Activated T-helper 17 cell treated with anti-CD3 and anti-CD28 coated beads, Interleukin-2, amount 50 U/mL, for 72 hours (primary cell): ENCODE measurements around the gene GNG7. TPM values are rescaled to one million over a fixed set of nuclear protein-coding genes. Genes with fewer than 3 reads are reported as not detected.

ENCODE experiments used
- ATAC-seq: fragments of 150-1000 bp; cut with Tn5 transposase; replicated peaks from 2 replicates; pipeline ENCODE4 v1.10.0; 2021; ENCODE audit warnings: mild to moderate bottlenecking, moderate library complexity
- H3K27ac Mint-ChIP-seq: one replicate; pipeline ENCODE4 v1.8.0; 2022; ENCODE audit warnings: mixed read lengths
- H3K27me3 Mint-ChIP-seq: one replicate; pipeline ENCODE4 v1.8.0; 2022; ENCODE audit warnings: mixed read lengths
- H3K36me3 Mint-ChIP-seq: one replicate; pipeline ENCODE4 v1.8.0; 2022; ENCODE audit warnings: low read depth, mild to moderate bottlenecking, mixed read lengths
- H3K4me1 Mint-ChIP-seq: one replicate; pipeline ENCODE4 v1.8.0; 2022; ENCODE audit warnings: mixed read lengths
- H3K4me3 Mint-ChIP-seq: one replicate; pipeline ENCODE4 v1.8.0; 2022; ENCODE audit warnings: mild to moderate bottlenecking, mixed read lengths
- H3K9me3 Mint-ChIP-seq: one replicate; pipeline ENCODE4 v1.8.0; 2022; ENCODE audit warnings: mixed read lengths
- total RNA-seq, 2 donors: library from RNA; stranded (reverse); gene quantifications; one replicate each; pipeline ENCODE4 v1.2.3, GENCODE V29; 2022

Gene GNG7
- total RNA-seq, 2 donors from 2014 or later: 0.29 TPM; not detected in 1

DNA sequence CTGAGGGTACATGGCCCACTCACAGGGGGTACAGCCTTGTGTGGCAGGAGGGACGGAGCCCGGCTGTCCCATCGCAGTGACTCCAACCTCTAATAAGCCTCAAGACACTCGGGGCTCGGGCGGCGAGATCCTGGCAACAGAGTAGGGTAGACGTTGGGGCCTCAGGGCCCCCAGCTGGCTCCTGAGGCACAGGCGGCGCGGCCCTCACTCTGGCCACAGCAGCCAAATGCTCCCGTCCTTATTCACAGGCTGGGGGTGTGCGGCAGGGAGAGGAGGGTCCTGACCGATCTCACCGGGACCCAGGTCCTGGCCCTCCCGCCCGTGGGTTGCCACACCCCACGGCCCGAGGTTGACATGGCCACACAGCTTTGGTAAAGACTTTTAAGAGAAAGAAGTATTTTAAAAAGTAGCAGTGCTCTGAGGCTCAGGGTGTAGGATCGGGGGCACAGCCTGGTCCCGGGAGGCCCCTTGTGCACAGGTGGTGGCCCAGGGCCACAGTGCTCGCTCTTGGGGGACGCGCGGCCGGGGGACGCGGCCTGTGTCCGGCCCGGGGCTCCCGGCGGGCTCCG lies 29.7 kb upstream of the GNG7 start:
- Mint-ChIP-seq H3K9me3 (no peaks in the 10 kb centered on the region), H3K4me3 (no peak overlapping the region), H3K27ac (no peak overlapping the region), H3K27me3 (no peaks in the 10 kb centered on the region), H3K36me3 (peaks cover 24% of the 10 kb centered on the region), H3K4me1 (no peaks in the 10 kb centered on the region)
- ATAC-seq: no peak

DNA sequence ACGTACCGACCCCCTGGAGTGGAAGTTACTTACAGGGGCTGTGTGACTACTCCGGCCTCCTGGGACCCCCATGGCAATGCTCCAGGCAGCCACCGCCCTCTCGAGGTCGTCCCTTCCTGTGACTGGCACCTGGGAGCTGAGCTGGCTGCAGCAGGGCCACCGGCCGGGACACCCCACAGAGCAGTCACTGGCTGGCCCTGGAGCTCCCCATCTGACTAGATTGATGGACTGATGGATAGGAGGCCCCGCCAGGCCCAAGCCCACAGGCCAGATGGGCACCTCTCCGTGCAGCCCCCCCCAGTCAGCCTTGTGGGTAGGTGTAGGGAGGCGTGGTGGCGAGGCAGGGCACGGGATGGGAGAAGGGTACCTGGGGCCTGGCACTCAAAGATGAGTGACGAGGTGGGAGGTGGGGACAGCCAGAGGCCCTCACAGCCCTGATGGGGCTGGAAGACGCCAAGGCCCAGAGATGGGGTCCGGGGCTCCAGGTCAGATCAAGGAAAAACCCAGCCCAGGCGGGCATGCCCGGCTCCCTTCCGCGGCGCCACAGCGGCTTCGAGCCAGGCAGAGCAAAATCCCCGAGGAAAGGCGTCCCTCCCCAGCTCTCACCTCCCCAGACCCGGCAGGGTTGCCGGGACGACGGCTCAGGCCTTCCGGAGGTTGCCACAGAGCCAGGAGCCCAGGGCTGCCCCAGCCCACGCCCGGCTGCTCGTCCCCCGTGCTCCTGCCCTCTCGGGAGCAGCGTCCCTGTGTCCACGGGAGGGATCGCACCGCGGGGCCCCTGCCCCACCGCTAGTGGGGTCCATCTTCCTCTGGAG lies 28.9 kb upstream of the GNG7 start:
- peaks cover 15% of the 10 kb centered on the region for H3K36me3 Mint-ChIP-seq
- no peak overlapping the region for H3K4me3 Mint-ChIP-seq
- no peaks in the 10 kb centered on the region for H3K4me1 Mint-ChIP-seq
- no peak for ATAC-seq
- no peak overlapping the region for H3K27ac Mint-ChIP-seq
- no peaks in the 10 kb centered on the region for H3K9me3 Mint-ChIP-seq
- peaks cover under 1% of the 10 kb centered on the region for H3K27me3 Mint-ChIP-seq

DNA sequence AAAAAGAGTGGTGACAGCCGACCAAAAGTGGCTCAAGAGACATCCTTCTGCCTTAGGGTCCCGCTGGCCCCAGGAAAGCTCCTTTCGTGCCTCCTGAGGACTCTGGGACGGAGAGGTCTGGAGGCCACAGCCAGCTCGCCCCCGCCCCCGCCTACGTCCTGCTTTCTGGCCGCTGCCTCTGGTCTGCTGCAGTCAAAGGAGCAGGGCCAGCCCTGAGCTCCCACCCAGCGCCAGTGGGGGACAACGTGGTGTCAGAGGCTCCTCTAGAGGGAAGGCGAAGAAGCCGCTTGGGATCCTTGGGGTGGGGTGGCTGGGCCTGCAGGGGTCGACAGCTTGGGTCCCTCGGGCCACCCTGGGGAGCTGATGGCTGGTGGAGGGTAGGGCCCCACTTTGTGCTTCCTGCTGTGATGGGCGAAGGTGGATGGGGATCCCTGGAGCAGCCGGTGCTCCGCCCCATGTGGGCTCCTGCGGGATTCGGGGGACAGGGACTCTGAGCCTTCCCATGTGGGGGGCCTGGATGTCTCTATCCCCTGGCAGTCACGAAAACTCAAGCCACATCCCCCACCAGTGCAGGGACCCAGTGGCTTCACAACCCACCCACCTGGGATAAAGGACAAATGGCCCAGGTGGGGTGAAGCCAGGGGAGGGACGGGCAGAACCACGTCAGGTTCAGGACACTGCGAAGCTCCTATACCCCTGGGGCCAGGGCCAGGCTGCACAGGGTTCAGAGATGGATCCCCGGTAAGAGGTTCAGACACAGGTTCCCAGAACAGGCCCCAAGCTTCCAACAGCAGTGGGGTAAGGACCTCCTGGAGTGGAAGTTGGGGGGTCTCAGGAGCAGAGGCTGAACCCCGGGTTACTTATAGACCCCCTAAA lies 27.7 kb upstream of the GNG7 start:
- no peak for ATAC-seq
- Mint-ChIP-seq H3K9me3 (no peaks in the 10 kb centered on the region), H3K27me3 (peaks cover 3% of the 10 kb centered on the region), H3K36me3 (peaks cover 7% of the 10 kb centered on the region), H3K4me1 (no peaks in the 10 kb centered on the region), H3K4me3 (no peak overlapping the region), H3K27ac (no peak overlapping the region)

DNA sequence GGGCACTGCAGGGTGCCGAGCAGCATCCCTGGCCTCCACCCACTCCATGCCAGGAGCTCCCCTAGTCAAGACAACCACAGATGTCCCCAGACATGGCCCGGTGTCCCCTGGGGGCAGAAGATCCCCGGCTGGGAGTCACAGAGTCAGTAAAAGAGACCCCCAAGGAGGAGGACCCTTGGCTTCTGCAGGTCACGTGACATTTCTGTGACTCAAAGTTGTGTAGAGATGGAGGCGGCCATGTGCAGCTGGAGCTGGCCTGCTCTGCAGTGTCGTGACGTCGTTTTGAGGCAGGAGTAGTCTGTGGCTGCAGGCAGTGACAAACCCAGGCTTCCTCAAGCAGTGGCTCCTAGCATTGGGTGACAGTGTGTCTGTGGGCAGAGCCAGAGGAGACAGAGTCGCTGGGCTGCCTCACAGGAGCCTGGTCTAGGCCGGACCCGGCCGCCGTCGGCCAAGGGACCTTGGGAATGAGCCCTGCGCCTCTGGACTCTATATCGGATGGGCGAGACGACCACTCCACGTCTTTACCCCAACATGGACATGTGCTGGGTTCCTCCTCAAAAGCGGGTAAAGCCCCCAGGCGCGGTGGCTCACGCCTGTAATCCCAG lies 26.4 kb upstream of the GNG7 start:
- ATAC-seq: no peak
- Mint-ChIP-seq H3K27me3 (peaks cover 8% of the 10 kb centered on the region), H3K9me3 (no peaks in the 10 kb centered on the region), H3K27ac (no peak overlapping the region), H3K36me3 (no peaks in the 10 kb centered on the region), H3K4me3 (no peak overlapping the region), H3K4me1 (no peaks in the 10 kb centered on the region)

DNA sequence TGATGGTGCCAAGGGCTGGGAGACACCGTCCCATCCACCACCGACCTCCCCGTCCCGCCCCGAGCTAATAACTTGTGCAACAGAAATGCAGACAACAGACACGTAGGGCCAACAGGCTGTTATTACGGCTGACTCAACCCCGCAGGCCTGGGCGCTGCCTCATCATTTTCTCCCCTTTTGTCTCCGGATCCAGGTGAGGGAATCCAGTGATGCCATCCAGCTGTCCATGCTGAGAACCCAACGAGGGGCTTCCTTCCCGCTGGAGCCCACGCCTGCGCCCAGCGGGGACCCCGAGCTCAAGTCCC lies 25.1 kb upstream of the GNG7 start:
- ATAC-seq: no peak
- no peak overlapping the region for H3K4me3 Mint-ChIP-seq
- H3K27me3 Mint-ChIP-seq: peaks cover 8% of the 10 kb centered on the region
- H3K4me1 Mint-ChIP-seq: no peaks in the 10 kb centered on the region
- H3K36me3 Mint-ChIP-seq: no peaks in the 10 kb centered on the region
- no peak overlapping the region for H3K27ac Mint-ChIP-seq
- H3K9me3 Mint-ChIP-seq: no peaks in the 10 kb centered on the region

DNA sequence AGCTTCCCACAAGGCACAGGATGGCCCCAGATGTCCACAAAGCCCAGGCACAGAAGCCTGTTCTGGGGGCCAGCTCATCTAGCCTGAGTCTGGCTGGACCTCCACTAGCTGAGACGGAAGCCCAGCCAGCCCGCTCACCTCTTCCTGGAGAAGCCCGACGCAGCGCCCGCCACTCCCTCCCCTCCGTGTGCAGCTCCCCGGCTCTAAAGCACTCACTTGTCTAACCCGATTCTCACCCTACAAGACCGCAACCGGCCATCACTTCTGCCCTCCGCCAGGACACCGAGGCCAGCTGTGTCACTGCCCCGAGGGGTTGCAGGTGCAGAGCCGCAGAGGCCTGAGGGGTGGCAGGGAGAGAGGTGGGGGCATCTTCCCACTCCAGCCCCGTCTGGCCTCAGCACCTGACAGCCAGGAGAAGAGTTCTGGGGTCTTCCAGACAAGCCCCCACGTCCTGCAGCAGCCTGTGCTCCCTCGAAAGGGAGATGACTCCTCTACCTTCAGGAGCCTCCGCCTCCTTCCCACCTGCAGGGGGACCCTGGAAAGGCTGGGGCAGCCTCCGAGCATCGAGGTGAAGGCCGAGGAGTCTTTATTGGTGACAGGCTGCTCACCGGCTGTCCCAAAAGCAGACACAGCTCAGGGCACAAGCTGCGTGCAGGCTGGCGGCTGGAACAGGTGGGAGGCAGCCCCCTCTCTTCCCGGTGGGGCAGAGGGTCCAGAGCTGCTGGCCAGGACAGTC lies 24.6 kb upstream of the GNG7 start:
- Mint-ChIP-seq H3K36me3 (no peaks in the 10 kb centered on the region), H3K9me3 (no peaks in the 10 kb centered on the region), H3K27me3 (peaks cover 8% of the 10 kb centered on the region), H3K4me1 (no peaks in the 10 kb centered on the region), H3K4me3 (no peak overlapping the region), H3K27ac (no peak overlapping the region)
- no peak for ATAC-seq

DNA sequence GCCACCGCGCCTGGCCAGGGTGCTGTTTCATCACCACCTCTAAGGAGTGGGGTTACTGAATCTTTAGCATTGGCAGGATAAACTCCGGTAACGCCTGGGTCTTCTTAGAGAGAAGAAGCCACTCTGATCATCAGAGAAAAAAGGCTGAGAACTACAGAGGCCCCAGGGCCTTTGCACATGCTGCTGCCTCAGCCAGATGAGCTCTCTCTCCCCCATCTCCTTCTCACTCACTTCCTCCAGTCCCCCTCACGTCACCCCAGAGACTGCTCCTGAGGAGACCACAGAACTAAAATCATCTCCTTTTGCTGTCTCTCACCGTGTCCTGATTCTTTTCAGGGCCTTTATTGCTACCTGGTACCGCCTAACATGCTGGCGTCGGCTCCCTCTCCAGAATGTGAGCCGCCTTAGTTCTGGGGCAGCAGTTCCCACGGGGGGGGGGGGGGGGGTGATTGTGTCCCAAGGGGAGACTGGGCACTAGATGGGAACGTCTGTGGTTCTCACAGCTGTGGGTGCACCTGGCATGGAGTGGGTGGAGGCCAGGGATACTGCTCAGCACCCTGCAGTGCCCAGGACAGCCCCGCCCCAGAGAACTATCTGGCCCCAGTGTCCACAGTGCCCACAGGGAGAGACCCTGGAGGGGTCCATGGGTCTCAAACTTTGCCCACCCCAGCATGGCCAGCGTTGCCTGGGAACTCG lies 23.8 kb upstream of the GNG7 start:
- Mint-ChIP-seq H3K36me3 (no peaks in the 10 kb centered on the region), H3K27me3 (peaks cover 8% of the 10 kb centered on the region), H3K9me3 (no peaks in the 10 kb centered on the region), H3K27ac (no peak overlapping the region), H3K4me1 (no peaks in the 10 kb centered on the region), H3K4me3 (no peak overlapping the region)
- no peak for ATAC-seq

DNA sequence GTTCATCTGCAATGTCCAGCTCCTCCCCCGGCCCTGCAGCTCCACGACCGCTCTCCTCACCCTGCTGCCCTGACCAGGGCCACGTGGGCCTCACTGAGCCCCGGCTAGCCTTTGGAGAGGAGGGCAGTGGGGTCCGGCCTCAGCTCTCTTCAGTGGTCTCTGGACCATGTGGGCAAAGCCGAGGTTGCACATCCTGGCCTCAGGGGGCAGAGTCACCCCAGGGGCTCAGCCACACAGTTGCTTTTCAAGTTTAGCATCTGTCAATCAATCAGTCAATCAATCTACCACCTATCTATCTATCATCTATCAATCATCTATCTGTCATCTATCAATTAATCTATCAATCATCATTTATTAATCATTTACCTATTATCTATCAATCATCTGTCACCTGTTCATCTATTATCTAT lies 21.7 kb upstream of the GNG7 start:
- peaks cover 14% of the 10 kb centered on the region for H3K27me3 Mint-ChIP-seq
- H3K4me1 Mint-ChIP-seq: no peaks in the 10 kb centered on the region
- no peaks in the 10 kb centered on the region for H3K36me3 Mint-ChIP-seq
- no peak overlapping the region for H3K4me3 Mint-ChIP-seq
- H3K27ac Mint-ChIP-seq: no peak overlapping the region
- H3K9me3 Mint-ChIP-seq: no peaks in the 10 kb centered on the region
- ATAC-seq: no peak

DNA sequence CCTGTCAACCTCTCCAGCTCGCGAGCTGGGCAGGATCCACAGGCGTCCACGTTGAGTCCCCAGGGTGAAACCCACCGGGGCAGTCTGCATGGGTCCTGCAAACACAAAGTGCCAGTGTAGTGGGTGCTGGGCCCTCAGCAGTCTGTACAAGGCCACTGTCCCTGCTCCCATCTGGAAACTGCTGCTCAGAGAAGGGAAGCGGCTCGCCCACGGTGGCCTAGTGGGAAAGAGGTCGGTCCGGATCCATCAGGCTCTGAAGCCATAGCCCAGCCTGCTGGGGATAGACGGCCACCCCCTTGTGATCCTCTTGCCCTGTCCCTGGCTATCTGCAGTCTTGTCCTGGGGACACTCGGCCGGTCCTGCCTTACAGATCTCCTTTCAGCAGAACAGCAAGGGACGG lies 21.3 kb upstream of the GNG7 start:
- Mint-ChIP-seq H3K4me3 (no peak overlapping the region), H3K27me3 (peaks cover 15% of the 10 kb centered on the region), H3K36me3 (no peaks in the 10 kb centered on the region), H3K9me3 (no peaks in the 10 kb centered on the region), H3K4me1 (no peaks in the 10 kb centered on the region), H3K27ac (no peak overlapping the region)
- ATAC-seq: no peak

DNA sequence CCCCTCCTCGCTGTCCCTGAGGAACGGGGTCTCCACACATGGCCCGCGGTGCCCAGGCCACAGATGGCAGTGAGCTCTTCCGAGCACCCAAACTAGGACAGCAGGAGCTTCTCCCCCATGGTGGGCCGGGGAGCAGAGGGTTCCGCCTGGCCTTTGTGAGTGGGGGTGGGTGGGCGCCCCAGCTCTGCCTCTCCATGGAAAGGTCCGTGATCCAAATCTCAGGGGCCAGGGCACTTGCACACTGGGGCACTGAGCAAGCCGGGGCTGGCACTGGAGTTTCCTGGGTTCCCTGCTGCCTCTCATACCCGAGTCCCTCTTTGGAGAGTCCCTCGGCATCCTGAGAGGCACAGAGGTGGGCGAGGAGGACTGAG lies 20.8 kb upstream of the GNG7 start:
- Mint-ChIP-seq H3K9me3 (no peaks in the 10 kb centered on the region), H3K27ac (no peak overlapping the region), H3K27me3 (peaks cover 15% of the 10 kb centered on the region), H3K4me3 (no peak overlapping the region), H3K4me1 (no peaks in the 10 kb centered on the region), H3K36me3 (no peaks in the 10 kb centered on the region)
- ATAC-seq: no peak

DNA sequence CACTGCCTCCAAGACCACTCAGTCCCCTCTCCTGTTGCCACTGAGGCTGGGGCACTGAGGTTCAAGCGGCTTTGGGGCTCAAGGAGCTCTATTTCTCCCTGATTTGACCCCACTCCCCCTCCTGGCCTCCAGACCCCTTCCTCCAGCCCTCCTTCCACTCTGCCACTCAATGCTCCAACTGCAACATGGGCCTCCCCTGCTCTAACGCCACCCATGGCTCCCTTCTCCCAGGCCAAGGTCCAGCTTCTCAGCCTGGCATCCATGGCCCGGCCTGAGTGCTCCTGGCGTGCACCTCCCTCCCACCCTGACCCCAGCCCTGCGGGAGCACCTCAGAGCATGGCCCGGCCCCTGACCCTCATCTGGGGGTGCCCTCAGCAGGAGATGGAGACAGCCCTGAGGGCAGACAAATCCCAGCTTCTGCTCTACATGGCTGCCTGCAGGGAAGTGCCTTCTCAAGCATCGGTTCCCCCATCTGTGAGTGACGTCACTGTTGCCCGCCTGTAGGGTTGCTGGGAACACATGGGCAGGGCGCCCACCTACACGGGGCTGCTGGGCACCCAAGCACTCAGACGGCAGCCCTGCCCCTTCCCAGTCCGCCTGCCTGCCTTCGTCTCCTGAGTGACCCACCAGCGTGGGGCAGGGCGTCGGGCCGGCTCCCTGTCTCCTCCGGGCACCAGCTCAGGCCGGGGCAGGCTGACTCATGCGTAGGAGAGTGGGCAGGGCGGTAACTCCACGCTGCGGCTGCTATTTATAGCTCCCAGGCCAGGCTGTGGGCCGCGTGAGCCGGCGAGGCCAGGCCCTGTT lies 20.2 kb upstream of the GNG7 start:
- no peaks in the 10 kb centered on the region for H3K9me3 Mint-ChIP-seq
- H3K4me3 Mint-ChIP-seq: no peak overlapping the region
- H3K36me3 Mint-ChIP-seq: no peaks in the 10 kb centered on the region
- no peaks in the 10 kb centered on the region for H3K4me1 Mint-ChIP-seq
- no peak for ATAC-seq
- H3K27ac Mint-ChIP-seq: no peak overlapping the region
- peaks cover 15% of the 10 kb centered on the region for H3K27me3 Mint-ChIP-seq

DNA sequence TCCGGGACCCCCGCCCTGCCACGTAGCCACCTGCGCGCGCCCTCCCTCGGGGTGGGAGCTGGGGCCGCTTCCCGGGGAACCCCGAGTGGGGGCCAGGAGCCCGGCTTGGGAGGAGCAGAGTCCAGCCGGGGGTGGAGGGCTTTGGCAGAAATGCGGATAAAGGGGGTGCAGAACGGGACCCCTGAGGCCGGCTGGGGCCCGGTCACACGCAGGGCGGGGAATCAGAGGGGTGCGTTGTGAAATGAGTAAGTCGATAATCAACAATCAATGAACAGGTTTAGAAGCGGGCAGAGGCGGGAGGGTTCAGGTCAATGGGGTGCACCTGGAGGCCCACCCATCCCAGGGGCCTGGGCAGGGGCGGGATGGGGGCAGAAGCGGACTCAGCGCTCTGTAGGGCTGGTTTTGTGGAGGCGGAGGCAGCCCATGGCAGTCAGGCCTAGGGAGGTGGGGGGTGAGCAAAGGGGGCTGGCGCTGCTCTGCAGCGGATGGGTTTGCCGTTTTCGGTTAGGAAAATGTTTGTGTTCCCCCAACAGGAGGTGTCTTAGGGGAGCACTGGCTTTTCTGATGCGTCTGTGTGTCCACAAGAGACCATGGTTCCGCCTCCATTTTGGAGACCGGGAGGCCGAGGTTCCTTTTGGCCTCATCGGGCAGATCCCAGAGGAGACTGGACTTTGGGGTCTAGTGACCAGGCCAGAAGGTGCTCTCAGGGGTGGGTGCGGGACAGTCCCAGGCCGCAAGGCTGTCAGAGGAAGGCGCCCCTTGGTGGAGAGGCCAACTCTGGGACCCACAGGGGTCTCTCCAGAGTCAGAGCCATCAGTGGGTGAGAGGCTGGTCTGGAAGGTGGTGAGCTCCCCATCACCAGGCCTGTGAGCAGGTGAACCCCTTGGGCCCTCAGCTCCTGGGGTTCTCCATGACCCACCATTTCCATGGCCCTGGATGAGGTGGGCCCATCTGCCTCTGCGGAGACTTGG lies 19.4 kb upstream of the GNG7 start:
- H3K36me3 Mint-ChIP-seq: no peaks in the 10 kb centered on the region
- H3K9me3 Mint-ChIP-seq: no peaks in the 10 kb centered on the region
- peak overlapping the region; percentile 27 for H3K4me3 Mint-ChIP-seq
- H3K27ac Mint-ChIP-seq: no peak overlapping the region
- no peaks in the 10 kb centered on the region for H3K4me1 Mint-ChIP-seq
- no peak for ATAC-seq
- peaks cover 15% of the 10 kb centered on the region for H3K27me3 Mint-ChIP-seq
